Astrocyte of the spinal cord (primary cell): ENCODE results near the gene KIF1A.

Experiments
- DNase-seq: peaks from one replicate; pipeline ENCODE4 v3.0.0; 2011; ENCODE audit warnings: low read depth, low spot score
- H3K4me3 ChIP-seq: 2 replicates; pipeline ENCODE4 v1.5.1; 2011; ENCODE audit warnings: low read depth, mild to moderate bottlenecking, low read length, moderate library complexity
- in situ Hi-C: cut with HindIII; loops from 2 replicates; pipeline ENCODE4 v1.10.0; 2017; ENCODE audit warnings: low sequenced_read_pairs
- TF ChIP-seq, protein P1 (sequence below): IDR thresholded peaks from 2 replicates; pipeline ENCODE4 v1.5.1; 2012; ENCODE audit warnings: low read depth, mild to moderate bottlenecking, low read length, inconsistent platforms

Gene KIF1A

GRCh38 chr2:240810199-240810598 lies 9.8 kb downstream of the KIF1A start:
- DNase-seq: no peak
- H3K4me3 ChIP-seq: no peak overlapping the region
- in situ Hi-C loops: no loop called here
- TF ChIP-seq, protein P1, sequence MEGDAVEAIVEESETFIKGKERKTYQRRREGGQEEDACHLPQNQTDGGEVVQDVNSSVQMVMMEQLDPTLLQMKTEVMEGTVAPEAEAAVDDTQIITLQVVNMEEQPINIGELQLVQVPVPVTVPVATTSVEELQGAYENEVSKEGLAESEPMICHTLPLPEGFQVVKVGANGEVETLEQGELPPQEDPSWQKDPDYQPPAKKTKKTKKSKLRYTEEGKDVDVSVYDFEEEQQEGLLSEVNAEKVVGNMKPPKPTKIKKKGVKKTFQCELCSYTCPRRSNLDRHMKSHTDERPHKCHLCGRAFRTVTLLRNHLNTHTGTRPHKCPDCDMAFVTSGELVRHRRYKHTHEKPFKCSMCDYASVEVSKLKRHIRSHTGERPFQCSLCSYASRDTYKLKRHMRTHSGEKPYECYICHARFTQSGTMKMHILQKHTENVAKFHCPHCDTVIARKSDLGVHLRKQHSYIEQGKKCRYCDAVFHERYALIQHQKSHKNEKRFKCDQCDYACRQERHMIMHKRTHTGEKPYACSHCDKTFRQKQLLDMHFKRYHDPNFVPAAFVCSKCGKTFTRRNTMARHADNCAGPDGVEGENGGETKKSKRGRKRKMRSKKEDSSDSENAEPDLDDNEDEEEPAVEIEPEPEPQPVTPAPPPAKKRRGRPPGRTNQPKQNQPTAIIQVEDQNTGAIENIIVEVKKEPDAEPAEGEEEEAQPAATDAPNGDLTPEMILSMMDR: no peak

DNA sequence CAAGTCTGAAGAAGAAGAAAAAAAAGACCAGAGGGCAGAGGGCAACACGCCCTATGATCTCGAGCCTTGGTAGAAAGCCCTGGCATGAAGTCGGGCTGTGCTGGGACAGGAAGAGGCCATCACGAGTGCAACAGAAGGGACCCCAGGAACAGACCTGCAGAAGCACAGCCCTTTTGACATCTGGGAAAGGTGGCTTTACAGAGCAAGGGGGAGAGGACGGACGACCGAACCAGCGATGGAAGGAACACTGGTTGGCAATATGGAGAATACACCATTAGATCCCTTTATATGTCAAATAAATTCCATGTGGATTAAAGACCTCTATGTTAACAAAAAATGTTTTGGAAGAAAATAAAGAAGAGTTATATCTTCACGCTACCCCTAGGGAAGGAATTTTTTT lies 10.7 kb downstream of the KIF1A start:
- DNase-seq: no peak
- TF ChIP-seq, protein P1: no peak
- in situ Hi-C loops: no loop called here
- no peak overlapping the region for H3K4me3 ChIP-seq

DNA sequence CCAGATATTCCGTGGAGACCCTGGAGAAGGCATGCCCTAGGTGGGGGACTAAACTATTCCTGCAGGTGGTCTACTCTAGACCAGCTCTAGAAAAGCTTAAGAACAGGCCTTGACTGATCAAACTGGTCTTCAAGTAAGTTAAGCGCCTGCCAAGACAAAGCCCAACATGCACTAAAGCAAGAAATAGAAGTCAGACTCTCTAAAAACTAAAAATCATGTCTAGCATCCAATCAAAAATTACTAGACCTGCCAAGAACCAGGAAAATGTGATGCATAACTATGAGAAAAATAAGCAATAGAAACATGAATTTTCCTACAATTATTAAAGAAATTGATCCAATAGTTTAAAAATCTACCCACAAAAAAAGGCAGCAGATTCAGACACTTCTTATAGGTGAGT lies 13.6 kb downstream of the KIF1A start:
- H3K4me3 ChIP-seq: no peak overlapping the region
- TF ChIP-seq, protein P1: no peak
- DNase-seq: no peak
- in situ Hi-C loops: no loop called here

GRCh38 chr2:240806006-240806405 lies 14.0 kb downstream of the KIF1A start:
- H3K4me3 ChIP-seq: no peak overlapping the region
- in situ Hi-C loops: no loop called here
- no peak for DNase-seq
- TF ChIP-seq, protein P1: no peak

GRCh38 chr2:240803191-240803590 lies 16.8 kb downstream of the KIF1A start:
- in situ Hi-C loops: no loop called here
- no peak for DNase-seq
- H3K4me3 ChIP-seq: no peak overlapping the region
- TF ChIP-seq, protein P1: no peak

DNA sequence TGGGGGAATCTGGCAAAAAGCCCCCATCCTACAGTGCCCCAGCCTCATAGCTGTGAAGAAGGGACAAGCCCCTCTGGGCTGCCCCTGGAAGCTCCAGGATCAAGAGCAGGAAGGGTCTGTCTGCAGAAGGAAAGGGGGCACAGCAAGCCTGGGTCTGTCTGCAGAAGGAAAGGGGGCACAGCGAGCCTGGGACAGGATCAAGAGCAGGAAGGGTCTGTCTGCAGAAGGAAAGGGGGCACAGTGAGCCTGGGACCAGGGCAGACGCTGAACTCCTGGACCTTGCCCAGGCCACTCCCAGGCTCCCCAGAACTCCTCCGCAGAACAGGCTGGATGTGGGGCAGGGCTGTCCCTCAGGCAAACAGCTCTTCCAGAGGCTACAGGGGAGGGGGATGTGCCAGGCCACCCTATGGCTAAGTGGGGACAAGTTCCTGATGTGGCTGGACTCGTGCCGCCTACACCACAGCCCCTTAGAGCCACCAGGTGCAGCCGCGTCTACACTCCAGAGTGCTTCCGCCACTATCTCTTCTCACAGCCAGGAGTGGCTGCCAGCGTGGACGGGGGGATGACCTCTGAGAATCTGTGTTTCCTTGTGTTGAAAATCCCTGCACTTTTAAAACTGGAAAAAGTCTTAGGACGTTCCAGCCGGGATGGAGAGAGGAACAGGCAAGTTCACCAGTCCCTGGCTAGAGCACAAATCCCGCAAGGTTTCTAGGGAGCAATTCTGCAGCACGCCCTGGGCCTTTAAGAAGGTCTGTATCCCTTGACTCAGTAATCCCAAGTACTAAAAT lies 20.8 kb downstream of the KIF1A start:
- TF ChIP-seq, protein P1: no peak
- DNase-seq: no peak
- in situ Hi-C loops: no loop called here
- no peak overlapping the region for H3K4me3 ChIP-seq
